ENCODE results near the gene DHRS1.

DNA sequence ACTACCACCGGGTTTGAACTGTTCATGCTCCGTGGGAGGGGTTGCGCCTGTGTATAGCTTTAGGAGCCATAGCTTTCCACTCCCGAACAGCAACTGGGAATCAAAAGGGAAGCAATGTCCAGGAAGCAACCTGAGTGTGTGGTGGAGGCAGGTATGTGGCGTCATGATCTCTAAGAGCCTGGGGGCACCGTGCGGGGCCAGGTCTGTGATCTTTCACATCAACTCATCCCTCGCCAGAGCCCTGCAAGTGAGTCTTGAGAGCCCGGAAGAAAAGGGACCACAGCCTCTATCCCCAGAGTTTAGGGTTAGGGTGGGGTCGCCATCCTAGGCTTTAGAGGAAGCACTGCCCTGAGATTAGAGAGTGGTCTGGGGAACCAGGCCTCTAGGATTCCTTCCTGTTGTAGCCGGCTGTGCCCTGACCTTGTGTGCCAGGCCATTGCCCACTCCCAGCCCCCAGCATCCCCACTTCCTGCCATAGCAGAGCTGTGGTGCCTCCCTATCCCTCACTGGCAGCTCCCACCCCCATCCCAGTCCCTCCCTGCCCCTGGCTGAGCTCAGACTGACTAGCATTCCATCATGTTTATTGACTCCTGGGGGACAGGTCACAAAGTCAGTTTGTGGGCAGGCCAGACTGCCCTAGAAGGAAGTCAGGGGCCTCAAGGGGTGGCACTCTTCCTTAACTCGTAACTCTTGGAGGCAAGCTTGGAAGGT, 36.0 kb upstream of the DHRS1 start:
- TF ChIP-seq, protein P1, sequence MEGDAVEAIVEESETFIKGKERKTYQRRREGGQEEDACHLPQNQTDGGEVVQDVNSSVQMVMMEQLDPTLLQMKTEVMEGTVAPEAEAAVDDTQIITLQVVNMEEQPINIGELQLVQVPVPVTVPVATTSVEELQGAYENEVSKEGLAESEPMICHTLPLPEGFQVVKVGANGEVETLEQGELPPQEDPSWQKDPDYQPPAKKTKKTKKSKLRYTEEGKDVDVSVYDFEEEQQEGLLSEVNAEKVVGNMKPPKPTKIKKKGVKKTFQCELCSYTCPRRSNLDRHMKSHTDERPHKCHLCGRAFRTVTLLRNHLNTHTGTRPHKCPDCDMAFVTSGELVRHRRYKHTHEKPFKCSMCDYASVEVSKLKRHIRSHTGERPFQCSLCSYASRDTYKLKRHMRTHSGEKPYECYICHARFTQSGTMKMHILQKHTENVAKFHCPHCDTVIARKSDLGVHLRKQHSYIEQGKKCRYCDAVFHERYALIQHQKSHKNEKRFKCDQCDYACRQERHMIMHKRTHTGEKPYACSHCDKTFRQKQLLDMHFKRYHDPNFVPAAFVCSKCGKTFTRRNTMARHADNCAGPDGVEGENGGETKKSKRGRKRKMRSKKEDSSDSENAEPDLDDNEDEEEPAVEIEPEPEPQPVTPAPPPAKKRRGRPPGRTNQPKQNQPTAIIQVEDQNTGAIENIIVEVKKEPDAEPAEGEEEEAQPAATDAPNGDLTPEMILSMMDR (IDR thresholded peaks at IDR 0.05), result no peak
- TF ChIP-seq POLR2AphosphoS5 (IDR thresholded peaks at IDR 0.05; ENCODE audit: low read depth, low read length) (no peak), SIN3A (IDR thresholded peaks at IDR 0.05; ENCODE audit: borderline replicate concordance, insufficient read depth, low read depth, low read length) (no peak), TCF7L2 (IDR thresholded peaks at IDR 0.05; ENCODE audit: low read depth, low read length) (no peak)
- TF ChIP-seq, protein P2, sequence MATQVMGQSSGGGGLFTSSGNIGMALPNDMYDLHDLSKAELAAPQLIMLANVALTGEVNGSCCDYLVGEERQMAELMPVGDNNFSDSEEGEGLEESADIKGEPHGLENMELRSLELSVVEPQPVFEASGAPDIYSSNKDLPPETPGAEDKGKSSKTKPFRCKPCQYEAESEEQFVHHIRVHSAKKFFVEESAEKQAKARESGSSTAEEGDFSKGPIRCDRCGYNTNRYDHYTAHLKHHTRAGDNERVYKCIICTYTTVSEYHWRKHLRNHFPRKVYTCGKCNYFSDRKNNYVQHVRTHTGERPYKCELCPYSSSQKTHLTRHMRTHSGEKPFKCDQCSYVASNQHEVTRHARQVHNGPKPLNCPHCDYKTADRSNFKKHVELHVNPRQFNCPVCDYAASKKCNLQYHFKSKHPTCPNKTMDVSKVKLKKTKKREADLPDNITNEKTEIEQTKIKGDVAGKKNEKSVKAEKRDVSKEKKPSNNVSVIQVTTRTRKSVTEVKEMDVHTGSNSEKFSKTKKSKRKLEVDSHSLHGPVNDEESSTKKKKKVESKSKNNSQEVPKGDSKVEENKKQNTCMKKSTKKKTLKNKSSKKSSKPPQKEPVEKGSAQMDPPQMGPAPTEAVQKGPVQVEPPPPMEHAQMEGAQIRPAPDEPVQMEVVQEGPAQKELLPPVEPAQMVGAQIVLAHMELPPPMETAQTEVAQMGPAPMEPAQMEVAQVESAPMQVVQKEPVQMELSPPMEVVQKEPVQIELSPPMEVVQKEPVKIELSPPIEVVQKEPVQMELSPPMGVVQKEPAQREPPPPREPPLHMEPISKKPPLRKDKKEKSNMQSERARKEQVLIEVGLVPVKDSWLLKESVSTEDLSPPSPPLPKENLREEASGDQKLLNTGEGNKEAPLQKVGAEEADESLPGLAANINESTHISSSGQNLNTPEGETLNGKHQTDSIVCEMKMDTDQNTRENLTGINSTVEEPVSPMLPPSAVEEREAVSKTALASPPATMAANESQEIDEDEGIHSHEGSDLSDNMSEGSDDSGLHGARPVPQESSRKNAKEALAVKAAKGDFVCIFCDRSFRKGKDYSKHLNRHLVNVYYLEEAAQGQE (IDR thresholded peaks at IDR 0.05; ENCODE audit: insufficient read depth in 1 of 2, low read depth in 2 of 2, low read length in 1 of 2), result no peak

All from Panc1 (cell line).